AG04450 (cell line): ENCODE data around the gene LRRC8A. TPM values are rescaled to one million over a fixed set of nuclear protein-coding genes. Genes with fewer than 3 reads are reported as not detected.
"Not testable (repeated sequence)": the region's sequence is repeated elsewhere in the genome, so short reads cannot be mapped to it uniquely, and the experiment has no call there.

Experiments used
- CTCF ChIA-PET: fragments of 300-600, 350-600 bp; formaldehyde crosslinking; extraction: SDS; loops from one replicate; lab custom pipeline; 2022; ENCODE audit warnings: antibody characterized with exemption, inconsistent platforms; lab: Charles Lee
- POLR2A ChIA-PET: fragments of 350-600 bp; formaldehyde crosslinking; extraction: SDS; loops from one replicate; lab custom pipeline; 2021; ENCODE audit warnings: antibody characterized with exemption, inconsistent platforms; lab: Yijun Ruan, JAX
- DNase-seq: peaks from one replicate; pipeline ENCODE4 v3.0.0-alpha.2; 2011; ENCODE audit warnings: low read depth, low spot score
- H3K27ac ChIP-seq: one replicate; pipeline ENCODE4 v1.5.1; 2012; ENCODE audit warnings: low read depth, low read length, control low read depth
- H3K27me3 ChIP-seq: one replicate; pipeline ENCODE4 v1.6.0; 2012; ENCODE audit warnings: low read length; ENCODE audit not compliant: control insufficient read depth, insufficient read depth
- H3K4me3 ChIP-seq: 2 replicates; pipeline ENCODE4 v1.5.1; 2011; ENCODE audit warnings: mild to moderate bottlenecking, low read depth, low read length, control low read depth
- H3K9me3 ChIP-seq: 2 replicates; pipeline ENCODE4 v1.5.1; 2012; ENCODE audit warnings: low read length; ENCODE audit not compliant: control insufficient read depth, insufficient read depth
- polyA plus RNA-seq: library from polyadenylated mRNA; depleted of rRNA; stranded (reverse); fragments of >200 nt; gene quantifications from 2 replicates; pipeline ENCODE4 v1.2.3, GENCODE V29; 2011
- TF ChIP-seq, protein P1 (sequence below): IDR thresholded peaks from 2 replicates; pipeline ENCODE4 v1.5.1; 2011; ENCODE audit warnings: low read depth, low read length, control low read depth, inconsistent platforms

The LRRC8A gene
- polyA plus RNA-seq, 1 experiment: 25.3 TPM

DNA sequence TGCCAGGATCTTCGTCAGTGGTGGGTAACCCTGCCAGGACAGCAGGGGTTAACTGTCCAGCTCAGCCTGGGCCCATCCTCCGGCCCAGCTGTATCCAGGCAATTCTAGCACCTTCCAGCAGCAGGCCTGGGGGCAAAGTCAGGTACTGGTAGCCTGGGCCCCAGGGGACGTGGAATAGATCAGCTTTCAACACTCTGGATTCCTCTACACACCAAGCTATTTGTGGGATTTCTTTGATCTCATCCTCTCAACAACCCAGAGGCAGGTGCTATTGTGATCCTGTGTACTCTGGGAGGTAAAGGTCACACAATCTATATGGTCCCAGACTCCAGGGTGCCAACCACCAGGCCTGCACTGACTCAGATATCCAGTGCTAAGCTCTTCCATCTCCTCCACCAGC is 43.6 kb upstream of the LRRC8A start:
- no peak for DNase-seq
- no peak overlapping the region for H3K27ac ChIP-seq
- ChIA-PET POLR2A (no interaction called here), CTCF (interaction anchor here (0.7 to 1.8 kb wide), 2 partner anchors 20 to 25 kb away, joined by 3 to 7 read pairs; partner anchors contain the start of gene ENDOG)
- TF ChIP-seq, protein P1, sequence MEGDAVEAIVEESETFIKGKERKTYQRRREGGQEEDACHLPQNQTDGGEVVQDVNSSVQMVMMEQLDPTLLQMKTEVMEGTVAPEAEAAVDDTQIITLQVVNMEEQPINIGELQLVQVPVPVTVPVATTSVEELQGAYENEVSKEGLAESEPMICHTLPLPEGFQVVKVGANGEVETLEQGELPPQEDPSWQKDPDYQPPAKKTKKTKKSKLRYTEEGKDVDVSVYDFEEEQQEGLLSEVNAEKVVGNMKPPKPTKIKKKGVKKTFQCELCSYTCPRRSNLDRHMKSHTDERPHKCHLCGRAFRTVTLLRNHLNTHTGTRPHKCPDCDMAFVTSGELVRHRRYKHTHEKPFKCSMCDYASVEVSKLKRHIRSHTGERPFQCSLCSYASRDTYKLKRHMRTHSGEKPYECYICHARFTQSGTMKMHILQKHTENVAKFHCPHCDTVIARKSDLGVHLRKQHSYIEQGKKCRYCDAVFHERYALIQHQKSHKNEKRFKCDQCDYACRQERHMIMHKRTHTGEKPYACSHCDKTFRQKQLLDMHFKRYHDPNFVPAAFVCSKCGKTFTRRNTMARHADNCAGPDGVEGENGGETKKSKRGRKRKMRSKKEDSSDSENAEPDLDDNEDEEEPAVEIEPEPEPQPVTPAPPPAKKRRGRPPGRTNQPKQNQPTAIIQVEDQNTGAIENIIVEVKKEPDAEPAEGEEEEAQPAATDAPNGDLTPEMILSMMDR: no peak
- H3K9me3 ChIP-seq: no peaks in the 10 kb centered on the region; the same call in 1 of the 2 replicates
- H3K27me3 ChIP-seq: no peaks in the 10 kb centered on the region
- no peak overlapping the region for H3K4me3 ChIP-seq

DNA sequence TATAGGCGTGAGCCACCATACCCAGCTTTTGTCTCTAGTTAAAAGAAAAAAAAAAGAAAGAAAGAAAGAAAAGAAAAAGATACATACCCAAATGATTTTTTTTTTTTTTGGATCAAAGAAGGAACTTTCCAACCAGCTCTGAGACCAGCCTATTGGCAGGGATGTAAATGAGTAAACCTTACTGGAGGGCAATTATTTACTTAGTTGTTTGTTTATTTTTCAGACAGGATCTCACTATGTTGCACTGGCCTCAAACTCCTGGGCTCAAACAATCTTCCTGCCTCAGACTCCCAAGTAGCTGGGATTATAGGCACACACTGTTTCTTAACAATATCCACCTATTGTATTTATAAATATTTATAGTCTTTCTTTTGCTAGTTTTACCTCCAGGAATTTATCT is 41.4 kb upstream of the LRRC8A start:
- H3K27ac ChIP-seq: no peak overlapping the region
- no peak for DNase-seq
- TF ChIP-seq, protein P1: no peak
- no peaks in the 10 kb centered on the region for H3K27me3 ChIP-seq
- POLR2A ChIA-PET: no interaction called here
- no peaks in the 10 kb centered on the region for H3K9me3 ChIP-seq
- CTCF ChIA-PET: no interaction called here
- H3K4me3 ChIP-seq: no peak overlapping the region

DNA sequence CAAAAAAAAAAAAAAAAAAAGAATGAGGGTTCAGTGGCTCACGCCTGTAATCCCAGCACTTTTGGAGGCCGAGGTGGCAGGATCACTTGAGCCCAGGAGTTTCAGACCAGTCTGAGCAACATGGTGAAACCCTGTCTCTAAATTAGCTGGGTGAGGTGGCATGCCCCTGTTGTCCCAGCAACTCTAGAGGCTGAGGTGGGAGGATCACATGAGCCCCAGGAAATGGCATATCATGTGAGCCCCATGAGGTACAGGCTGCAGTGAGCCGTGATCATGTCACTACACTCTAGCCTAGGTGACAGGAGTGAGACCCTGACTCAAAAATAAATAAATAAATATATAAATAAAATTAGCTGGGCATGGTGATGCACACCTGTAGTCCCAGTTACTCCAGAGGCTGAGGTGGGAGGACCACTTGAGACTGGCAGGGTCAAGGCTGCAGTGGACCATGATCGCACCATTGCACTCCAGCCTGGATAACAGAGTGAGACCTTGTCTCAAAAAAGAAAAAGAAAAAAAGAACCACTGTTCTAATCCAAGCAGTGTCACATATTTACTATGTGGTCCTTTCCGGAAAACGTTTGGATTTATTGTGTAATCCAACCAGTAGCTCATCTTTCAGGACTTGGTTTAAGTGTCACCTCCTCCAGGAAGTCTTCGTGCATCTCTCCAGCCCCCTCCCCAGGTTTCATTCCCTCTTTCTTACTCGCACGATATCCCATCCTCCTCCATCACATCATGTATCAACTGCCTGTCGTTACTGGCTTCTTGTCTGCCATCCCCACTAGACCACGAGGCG is 40.0 kb upstream of the LRRC8A start:
- Histone ChIP-seq H3K27ac (no peak overlapping the region), H3K9me3 (no peaks in the 10 kb centered on the region), H3K27me3 (no peaks in the 10 kb centered on the region), H3K4me3 (no peak overlapping the region)
- TF ChIP-seq, protein P1: no peak
- POLR2A ChIA-PET: no interaction called here
- CTCF ChIA-PET: no interaction called here
- no peak for DNase-seq

DNA sequence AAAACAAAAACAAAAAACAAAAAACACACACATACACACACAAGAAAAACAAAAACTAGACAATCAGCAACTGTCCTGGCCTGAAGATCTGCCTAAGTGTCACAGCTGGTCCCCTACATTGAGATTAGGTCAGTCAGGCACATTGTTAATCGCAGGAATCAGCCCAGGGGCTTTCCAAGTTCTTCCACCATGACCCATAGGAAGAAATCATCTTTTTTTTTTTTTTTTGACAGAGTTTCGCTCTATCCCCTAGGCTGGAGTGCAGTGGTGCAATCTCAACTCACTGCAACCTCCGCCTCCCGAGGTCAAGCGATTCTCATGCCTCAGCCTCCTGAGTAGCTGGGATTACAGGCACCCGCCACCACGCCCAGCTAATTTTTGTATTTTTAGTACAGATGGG is 38.8 kb upstream of the LRRC8A start:
- CTCF ChIA-PET, POLR2A ChIA-PET, H3K27ac ChIP-seq, DNase-seq, H3K9me3 ChIP-seq, H3K4me3 ChIP-seq, H3K27me3 ChIP-seq: not testable (repeated sequence)

DNA sequence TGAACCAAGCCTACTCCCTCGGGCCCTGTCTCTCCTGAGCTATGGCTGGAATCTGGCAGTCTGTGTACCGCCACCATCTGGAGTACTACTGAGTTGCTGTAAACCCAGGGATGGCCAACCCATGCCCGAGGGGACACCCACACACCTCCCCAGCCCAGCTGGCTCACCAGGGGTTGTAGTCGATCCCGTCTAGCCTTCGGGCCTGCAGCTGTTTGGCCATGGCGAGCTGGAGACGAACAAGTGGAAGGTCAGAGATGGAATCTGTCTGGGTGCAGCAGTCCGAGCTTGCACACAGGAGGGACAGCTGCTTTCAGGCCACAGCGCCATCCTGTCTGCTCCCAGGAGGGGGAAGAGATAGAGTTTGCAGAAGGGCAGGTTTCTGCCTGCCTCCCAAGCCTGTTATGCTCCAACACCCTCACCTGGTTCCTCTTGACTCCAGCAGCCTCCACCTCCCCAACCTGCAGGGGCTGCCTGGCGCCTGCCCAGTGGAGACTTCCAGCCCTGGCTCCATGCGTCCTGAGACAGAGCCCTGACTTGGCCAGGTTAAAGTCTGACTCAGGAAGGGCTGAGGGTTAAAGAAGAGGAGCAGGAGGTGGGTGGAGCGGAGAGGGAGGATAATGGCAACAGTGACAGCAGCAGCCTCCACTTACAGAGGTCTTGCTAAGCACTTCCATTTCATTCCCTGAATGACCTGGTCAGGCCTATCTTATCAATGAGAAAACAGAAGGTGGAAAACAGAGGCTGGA is 36.6 kb upstream of the LRRC8A start:
- ChIA-PET CTCF (interaction anchor here (1.1 to 1.3 kb wide), 2 partner anchors 28 to 183 kb away, joined by 3 to 6 read pairs; partner anchors contain the start of gene SH3GLB2), POLR2A (interaction anchor here (0.6 kb wide), 1 partner anchor 475 kb away, joined by 3 read pairs; no protein-coding TSS in a partner anchor)
- H3K27me3 ChIP-seq: no peaks in the 10 kb centered on the region
- H3K4me3 ChIP-seq: no peak overlapping the region
- no peak for DNase-seq
- TF ChIP-seq, protein P1: no peak
- peaks cover 4% of the 10 kb centered on the region for H3K9me3 ChIP-seq
- H3K27ac ChIP-seq: no peak overlapping the region
